GM18907 (cell line): ENCODE results near the gene TAF1B.
A peak's percentile ranks its signal among the peaks of the same experiment; 100 is the strongest.

ENCODE experiments used
- ATAC-seq: cut with Tn5 transposase; IDR thresholded peaks from one replicate; pipeline ENCODE4 v1.9.1; 2021; ENCODE audit warnings: mild to moderate bottlenecking, moderate library complexity; ENCODE audit not compliant: unreplicated experiment

TAF1B gene

DNA sequence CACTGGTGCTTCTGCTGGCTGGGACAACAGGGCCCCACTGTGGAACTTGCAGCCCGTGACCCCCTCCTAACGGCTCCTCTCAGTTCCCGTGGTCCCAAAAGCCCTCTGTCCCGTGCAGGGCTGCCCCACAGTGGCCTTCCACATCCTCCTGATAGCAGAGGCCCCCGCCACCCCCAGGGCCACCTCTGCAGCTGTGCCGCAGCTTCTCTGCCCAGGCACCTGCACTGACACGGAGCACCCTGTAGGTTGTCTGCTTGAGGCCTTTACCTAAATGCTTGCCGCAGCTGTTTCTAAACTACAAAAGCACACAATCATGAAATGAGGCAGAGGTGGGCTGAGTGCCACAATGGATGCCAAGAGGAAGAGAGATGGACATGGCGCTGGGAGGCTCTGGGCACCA, 94.7 kb downstream of the TAF1B start:
- ATAC-seq, result no peak

DNA sequence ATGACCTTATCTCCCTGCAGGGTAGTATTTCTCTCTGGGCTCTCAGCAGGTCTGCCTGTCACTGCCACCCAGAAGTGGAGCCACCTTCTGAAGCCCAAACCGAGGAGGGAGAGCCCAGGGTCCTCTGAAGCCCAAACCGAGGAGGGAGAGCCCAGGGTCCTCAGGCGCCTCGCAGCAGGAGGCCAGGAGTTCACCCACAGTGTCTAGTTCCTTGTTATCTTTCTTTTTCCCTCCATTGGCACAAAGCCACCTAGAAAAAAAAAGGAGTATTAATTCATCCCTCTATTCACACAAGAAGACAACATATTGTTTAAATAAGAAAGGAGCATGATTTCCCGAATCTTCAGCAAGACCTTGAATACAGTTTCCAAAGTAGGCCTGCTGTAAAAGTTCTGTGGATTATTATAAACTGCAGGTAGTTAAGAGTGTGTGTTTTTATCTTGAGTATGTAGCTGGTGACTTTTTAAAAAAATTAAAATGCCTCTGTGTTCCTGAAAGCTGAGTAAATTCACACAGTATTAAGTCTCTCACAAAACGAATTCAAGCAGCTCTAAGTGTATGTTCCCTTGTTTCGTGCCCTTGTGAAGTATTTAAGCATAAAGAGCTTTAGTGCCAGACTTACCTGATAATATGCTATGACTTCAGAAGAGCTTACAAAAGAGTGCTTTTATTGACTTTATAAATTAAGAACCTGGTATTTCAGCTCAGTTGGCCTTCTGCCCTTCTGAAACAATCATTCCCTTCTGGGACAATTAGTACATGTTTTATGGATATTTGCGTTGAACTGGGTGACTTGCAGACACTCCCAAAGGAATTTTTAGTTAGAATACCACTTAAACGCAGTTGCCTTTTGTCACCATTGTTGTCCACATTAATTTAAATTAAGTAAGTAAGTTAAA, 96.6 kb downstream of the TAF1B start:
- no peak for ATAC-seq

GRCh38 chr2:9941196-9941995, 98.1 kb downstream of the TAF1B start:
- ATAC-seq, result no peak

GRCh38 chr2:9941996-9942390, 98.7 kb downstream of the TAF1B start:
- ATAC-seq, result no peak

- no peak for ATAC-seq
Measured at GRCh38 chr2:9944330-9944758, 101.1 kb downstream of the TAF1B start.

- ATAC-seq, result no peak
Measured at GRCh38 chr2:9945596-9945995, 102.3 kb downstream of the TAF1B start.

- ATAC-seq, result no peak
Measured at GRCh38 chr2:9946076-9946475, 102.8 kb downstream of the TAF1B start.

- no peak for ATAC-seq
Measured at GRCh38 chr2:9946818-9947217, 103.5 kb downstream of the TAF1B start.

DNA sequence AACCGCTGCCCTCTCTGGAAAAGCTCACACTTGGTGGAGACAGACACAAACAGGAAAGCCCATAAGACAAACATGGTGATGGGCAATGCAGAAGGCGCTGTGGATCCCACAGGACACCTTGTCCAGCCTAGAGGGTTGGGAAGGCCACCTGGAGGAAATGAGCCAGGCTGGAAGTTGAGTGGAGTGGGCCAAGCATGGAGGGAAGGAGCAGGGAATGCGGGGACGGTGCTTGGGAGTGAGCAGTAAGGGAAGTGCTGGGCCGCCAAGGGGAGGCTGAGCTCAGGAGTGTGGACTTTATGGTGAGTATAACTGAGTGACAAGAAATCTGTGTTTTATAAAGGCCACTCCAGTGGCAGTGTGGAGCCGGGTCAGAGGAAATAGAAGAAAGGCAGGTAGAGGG, 105.4 kb downstream of the TAF1B start:
- ATAC-seq, result no peak

DNA sequence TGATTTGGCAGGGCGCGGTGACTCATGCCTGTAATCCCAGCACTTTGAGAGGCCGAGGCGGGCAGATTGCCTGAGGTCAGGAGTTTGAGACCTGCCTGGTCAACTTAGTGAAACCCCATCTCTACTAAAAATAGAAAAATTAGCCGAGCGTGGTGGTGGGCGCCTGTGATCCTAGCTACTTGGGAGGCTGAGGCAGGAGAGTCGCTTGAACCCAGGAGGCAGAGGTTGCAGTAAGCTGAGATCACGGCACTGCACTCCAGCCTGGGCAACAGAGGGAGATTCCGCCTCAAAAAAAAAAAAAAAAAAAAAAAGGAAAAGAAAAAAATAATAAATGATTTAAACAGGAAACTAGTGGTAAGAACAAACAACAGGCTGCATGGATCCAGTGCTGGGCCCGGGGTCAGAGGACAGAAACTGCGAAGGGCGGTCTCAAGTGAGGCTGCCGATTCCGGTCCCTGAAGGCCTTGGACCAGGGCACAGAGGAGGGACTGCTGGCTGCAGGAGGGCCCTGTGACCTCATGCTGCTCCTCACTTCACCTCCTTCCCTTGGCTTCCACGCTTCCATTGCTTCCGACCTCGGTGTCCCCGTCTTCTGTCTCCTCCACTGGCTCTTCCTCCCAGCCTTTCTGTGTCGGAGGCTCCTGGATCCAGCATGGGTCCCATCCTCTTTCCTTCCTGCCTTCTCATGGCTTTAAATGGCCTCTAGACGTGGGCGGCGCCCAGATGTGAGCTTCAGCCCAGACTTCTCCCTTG, 106.1 kb downstream of the TAF1B start:
- no peak for ATAC-seq

- ATAC-seq, result no peak
Measured at GRCh38 chr2:9949992-9950520, 106.8 kb downstream of the TAF1B start.

DNA sequence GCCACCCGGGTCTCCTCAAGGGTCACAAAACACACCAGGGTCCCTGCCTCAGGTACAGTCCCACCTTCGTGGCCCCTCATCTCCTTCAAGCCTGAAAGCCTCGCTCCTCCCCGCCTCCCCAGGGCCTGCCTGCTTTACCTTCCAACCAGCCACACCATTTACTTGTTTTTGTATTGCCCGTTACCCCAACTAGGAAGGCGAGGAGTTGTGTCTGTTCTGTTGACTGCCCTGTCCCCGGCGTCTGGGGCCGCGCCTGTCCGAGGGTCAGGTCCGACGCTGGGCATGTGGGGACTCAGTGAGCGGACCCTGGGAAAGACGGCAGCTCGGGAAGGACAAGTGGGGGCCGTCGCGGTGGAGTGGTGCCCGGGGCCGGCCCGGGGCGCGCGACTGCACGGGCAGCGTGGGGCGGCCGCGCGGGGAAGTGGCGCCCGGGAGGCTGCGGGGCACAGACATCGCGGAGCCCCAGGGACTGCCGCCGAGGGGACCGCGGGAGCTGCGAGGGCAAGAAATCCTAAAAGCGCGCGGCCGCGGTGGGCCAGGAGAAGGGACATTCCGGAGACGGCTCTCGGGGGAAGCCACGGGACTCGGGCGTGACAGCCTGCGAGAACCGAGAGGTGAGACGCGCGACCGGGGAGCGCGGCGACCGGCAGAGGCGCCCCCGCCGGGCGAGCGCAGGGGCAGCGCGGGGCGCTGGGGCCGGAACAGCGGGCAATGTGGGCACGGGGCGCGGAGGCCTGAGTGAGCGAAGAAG, 107.4 kb downstream of the TAF1B start:
- peak; percentile 48 for ATAC-seq

DNA sequence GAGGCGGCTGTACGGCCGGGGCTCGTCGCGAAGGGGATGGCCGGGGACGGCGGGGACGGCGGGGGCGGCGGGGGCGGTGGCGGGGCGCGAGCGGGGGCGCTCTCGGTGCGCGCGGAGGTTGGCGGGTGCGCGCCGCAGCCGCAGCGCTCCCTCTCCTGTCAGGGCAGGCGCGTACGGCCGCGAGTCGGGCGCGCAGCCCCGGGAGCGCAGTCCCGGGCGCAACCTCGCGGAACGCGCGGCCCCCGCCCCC, 107.9 kb downstream of the TAF1B start:
- no peak for ATAC-seq

GRCh38 chr2:9951522-9952285, 108.4 kb downstream of the TAF1B start, which contains the start of gene GRHL1:
Gene GRHL1 (plus strand): TSS chr2:9951693. CDS start chr2:9951834, 141 bp downstream.
- ATAC-seq, result peak; percentile 93

GRCh38 chr2:9952286-9952737, 109.0 kb downstream of the TAF1B start:
- no peak for ATAC-seq

- no peak for ATAC-seq
Measured at GRCh38 chr2:9952856-9953503, 109.7 kb downstream of the TAF1B start.

GRCh38 chr2:9954136-9954535, 110.9 kb downstream of the TAF1B start:
- ATAC-seq, result no peak

DNA sequence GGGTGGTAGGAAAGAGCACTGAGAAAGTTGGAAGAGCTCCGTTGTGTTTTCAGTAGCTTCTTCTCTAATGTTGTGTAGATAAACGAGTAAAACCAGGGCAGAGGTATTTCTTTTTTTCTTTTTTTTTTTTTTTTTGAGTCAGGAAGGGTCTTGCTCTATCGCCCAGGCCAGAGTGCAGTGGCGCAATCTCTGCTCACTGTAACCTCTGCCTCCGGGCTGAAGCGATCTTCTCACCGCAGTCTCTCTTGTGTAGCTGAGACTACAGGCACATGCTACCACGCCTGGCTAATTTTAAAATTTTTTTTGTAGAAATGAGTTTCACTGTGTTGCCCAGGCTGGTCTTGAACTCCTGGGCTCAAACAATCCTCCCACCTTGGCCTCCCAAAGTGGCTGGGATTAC, 114.8 kb downstream of the TAF1B start:
- no peak for ATAC-seq

GRCh38 chr2:9959262-9959661, 116.0 kb downstream of the TAF1B start:
- ATAC-seq, result no peak
